GM18951 (cell line): Measurements from ENCODE around the gene LSM2.
"Not testable (repeated sequence)": the region's sequence is repeated elsewhere in the genome, so short reads cannot be mapped to it uniquely, and the experiment has no call there.

Experiments
- POLR2A ChIP-seq: IDR thresholded peaks from 4 replicates; pipeline ENCODE4 v1.6.1; 2011; ENCODE audit warnings: mild to moderate bottlenecking; ENCODE audit not compliant: insufficient read length, insufficient read depth; ENCODE audit errors: extremely low read depth
- in situ Hi-C: fragments of 300-500 bp; cut with MboI; formaldehyde crosslinking; loops from one replicate; pipeline ENCODE4 v1.12.0; 2022; ENCODE audit warnings: low sequenced_read_pairs, mixed read lengths, inconsistent platforms; ENCODE audit not compliant: unreplicated experiment

LSM2 gene

GRCh38 chr6:31836047-31836473, 29.3 kb upstream of the LSM2 start:
- in situ Hi-C loops = no loop called here
- TF ChIP-seq POLR2A = no peak

GRCh38 chr6:31834367-31835250, 27.8 kb upstream of the LSM2 start:
- in situ Hi-C loops = no loop called here
- peak; percentile 99 for TF ChIP-seq POLR2A

- TF ChIP-seq POLR2A = no peak
- in situ Hi-C loops = no loop called here
Measured at GRCh38 chr6:31831350-31832215, 24.8 kb upstream of the LSM2 start.

- no peak for TF ChIP-seq POLR2A
- in situ Hi-C loops = no loop called here
Measured at GRCh38 chr6:31830886-31831335, 24.1 kb upstream of the LSM2 start.

- no peak for TF ChIP-seq POLR2A
- in situ Hi-C loops = no loop called here
Measured at GRCh38 chr6:31829633-31830283, 23.0 kb upstream of the LSM2 start.

GRCh38 chr6:31827286-31828079, 20.7 kb upstream of the LSM2 start, which contains the start of gene HSPA1B:
Gene HSPA1B, plus strand, starts transcription at chr6:31827738. Its CDS starts 213 bp downstream, at chr6:31827951.
- peak; percentile 99 for TF ChIP-seq POLR2A
- in situ Hi-C loops = no loop called here

GRCh38 chr6:31826793-31827285, 20.1 kb upstream of the LSM2 start:
- in situ Hi-C loops = no loop called here
- peak; percentile 57 for TF ChIP-seq POLR2A

GRCh38 chr6:31825553-31825952, 18.8 kb upstream of the LSM2 start:
- TF ChIP-seq POLR2A = no peak
- in situ Hi-C loops = no loop called here

- in situ Hi-C loops = not testable (repeated sequence)
Measured at GRCh38 chr6:31823592-31824196, 16.9 kb upstream of the LSM2 start.

- in situ Hi-C loops = no loop called here
- peak; percentile 37 for TF ChIP-seq POLR2A
Measured at GRCh38 chr6:31822036-31822821, 15.5 kb upstream of the LSM2 start.
